Stimulated activated naive CD4-positive, alpha-beta T cell (primary cell): ENCODE data around the gene SRXN1.

Source experiments
- DNase-seq, 6 experiments: peaks; one replicate each; lab custom pipeline; 2025; lab: John Stamatoyannopoulos, UW

SRXN1 gene

GRCh38 chr20:635893-636338, 17.1 kb downstream of the SRXN1 start:
- no peak for DNase-seq

- no peak for DNase-seq
Observed at GRCh38 chr20:635028-635892, 17.7 kb downstream of the SRXN1 start.

- DNase-seq, result no peak
Observed at GRCh38 chr20:634148-634925, 18.7 kb downstream of the SRXN1 start.

- no peak for DNase-seq
Observed at GRCh38 chr20:631101-631500, 21.9 kb downstream of the SRXN1 start.

GRCh38 chr20:626579-626978, 26.4 kb downstream of the SRXN1 start:
- DNase-seq, result no peak

- no peak for DNase-seq
Observed at GRCh38 chr20:625360-625932, 27.6 kb downstream of the SRXN1 start.

GRCh38 chr20:623704-624103, 29.3 kb downstream of the SRXN1 start:
- no peak for DNase-seq

GRCh38 chr20:623021-623420, 30.0 kb downstream of the SRXN1 start:
- no peak for DNase-seq

GRCh38 chr20:622161-622560, 30.8 kb downstream of the SRXN1 start:
- DNase-seq, result no peak

- DNase-seq, result no peak
Observed at GRCh38 chr20:621125-621756, 31.8 kb downstream of the SRXN1 start.

- no peak for DNase-seq
Observed at GRCh38 chr20:620246-620645, 32.8 kb downstream of the SRXN1 start.

- no peak for DNase-seq
Observed at GRCh38 chr20:618980-619379, 34.0 kb downstream of the SRXN1 start.

GRCh38 chr20:617934-618690, 34.9 kb downstream of the SRXN1 start:
- no peak for DNase-seq

- DNase-seq, result no peak
Observed at GRCh38 chr20:615514-615913, 37.5 kb downstream of the SRXN1 start.

- DNase-seq, result no peak
Observed at GRCh38 chr20:611843-612185, 41.2 kb downstream of the SRXN1 start.

- no peak for DNase-seq
Observed at GRCh38 chr20:611047-611842, 41.8 kb downstream of the SRXN1 start.

- DNase-seq, result no peak
Observed at GRCh38 chr20:610130-611046, 42.6 kb downstream of the SRXN1 start, which contains the start of gene TCF15. Gene TCF15 (minus strand): TSS chr20:610309. CDS start chr20:610237, 72 bp downstream.

- DNase-seq, result no peak
Observed at GRCh38 chr20:609371-609964, 43.5 kb downstream of the SRXN1 start.

GRCh38 chr20:608970-609369, 44.0 kb downstream of the SRXN1 start:
- no peak for DNase-seq
